GM20000 (cell line): Measurements from ENCODE around the gene OSBPL7.

ENCODE experiments used
- DNase-seq: peaks from one replicate; pipeline ENCODE4 v3.0.0; 2012; ENCODE audit warnings: low spot score
- TF ChIP-seq, protein P1 (sequence below): IDR thresholded peaks from 2 replicates; pipeline ENCODE4 v1.5.1; 2012; ENCODE audit warnings: mild to moderate bottlenecking, control low read depth; ENCODE audit errors: extremely low read depth, missing control alignments

Gene OSBPL7

DNA sequence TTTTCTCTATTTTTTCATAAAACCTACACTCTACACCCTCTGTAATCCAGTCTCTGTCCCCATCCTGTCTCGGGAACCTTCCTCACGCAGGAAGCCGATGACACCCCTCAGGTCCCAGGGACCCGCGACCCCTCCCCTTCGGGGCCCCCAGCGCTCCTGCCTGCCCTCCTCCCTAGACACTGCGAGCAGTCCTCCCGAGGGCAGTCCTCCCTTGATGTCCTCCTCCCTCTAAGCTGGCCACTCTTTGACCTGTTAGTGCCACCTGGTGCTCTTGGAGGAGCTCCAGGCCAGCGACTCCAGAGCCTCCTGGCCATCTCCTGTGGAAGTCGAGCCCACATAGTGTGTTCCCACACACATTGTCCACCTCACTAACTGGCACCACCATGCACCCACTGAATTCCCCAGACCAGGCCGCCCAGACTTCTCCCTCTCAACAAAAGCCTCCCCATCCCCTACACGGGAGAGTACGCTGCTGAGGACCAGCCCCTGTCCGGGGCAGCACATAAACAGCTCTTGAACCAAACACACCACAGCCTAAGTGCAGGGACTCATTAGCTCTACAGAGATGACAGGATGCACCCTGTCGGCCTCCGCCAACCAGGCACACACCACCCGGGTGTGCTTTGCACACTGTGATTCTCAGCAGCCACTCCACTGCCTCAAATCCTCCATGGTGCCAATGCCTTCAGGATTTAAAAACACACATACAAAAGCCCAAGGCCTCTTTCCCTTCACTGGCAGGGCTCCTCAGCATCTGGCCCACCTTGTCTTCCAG is 9.3 kb downstream of the OSBPL7 start:
- TF ChIP-seq, protein P1, sequence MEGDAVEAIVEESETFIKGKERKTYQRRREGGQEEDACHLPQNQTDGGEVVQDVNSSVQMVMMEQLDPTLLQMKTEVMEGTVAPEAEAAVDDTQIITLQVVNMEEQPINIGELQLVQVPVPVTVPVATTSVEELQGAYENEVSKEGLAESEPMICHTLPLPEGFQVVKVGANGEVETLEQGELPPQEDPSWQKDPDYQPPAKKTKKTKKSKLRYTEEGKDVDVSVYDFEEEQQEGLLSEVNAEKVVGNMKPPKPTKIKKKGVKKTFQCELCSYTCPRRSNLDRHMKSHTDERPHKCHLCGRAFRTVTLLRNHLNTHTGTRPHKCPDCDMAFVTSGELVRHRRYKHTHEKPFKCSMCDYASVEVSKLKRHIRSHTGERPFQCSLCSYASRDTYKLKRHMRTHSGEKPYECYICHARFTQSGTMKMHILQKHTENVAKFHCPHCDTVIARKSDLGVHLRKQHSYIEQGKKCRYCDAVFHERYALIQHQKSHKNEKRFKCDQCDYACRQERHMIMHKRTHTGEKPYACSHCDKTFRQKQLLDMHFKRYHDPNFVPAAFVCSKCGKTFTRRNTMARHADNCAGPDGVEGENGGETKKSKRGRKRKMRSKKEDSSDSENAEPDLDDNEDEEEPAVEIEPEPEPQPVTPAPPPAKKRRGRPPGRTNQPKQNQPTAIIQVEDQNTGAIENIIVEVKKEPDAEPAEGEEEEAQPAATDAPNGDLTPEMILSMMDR: no peak
- DNase-seq: no peak

DNA sequence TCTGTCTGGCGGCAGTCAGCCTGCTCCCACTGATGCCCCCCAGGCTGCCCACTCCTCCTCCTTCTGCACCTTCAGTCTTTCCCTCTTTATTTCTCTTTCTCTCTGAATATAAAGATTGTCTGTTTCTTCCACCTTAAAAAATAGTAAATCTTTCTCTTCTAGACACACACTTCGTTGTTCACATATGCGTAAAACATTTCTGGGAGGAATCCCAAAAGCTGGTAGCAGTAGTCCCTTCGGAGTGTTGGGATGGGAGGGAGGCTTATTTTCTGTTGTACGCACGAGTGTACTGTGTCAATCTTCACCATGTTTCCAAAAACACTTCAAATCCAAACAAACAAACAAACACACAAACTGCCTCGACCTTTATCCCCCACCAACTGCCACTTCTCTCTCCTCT is 9.9 kb downstream of the OSBPL7 start:
- DNase-seq: no peak
- TF ChIP-seq, protein P1: no peak

DNA sequence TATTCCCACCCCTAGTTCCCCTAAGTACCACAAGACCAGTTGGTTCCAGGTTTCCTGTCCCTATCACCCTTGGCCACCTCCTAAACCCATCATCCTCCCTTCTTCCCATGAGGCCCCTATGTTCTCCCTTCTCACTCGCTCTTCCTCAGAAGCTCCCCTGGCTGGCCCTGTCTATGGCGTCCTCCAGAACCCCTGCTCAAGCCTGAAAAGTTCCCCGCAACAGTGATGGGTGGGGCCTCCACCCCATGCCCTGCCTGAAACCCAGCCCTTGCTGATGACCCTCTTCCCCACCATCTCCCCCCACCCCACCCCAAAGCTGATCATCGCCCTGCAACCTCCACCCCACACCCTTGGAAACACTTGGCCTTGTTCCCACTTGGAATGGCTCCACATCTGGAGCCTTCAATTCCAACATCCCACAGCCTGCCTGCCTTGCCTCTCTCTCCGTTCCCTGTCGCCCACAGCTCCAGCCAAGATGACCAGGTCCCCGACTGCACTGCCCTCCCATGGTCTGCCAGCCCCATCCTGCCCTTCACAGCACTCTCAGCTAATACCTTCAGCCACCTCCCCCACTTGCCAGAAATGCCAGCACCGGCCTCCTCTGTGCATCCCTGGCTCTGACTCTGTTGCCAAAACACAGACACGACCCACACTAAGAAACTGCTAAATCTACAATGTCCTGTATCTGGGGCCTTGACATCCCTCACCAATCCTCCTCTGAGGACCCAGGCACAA is 10.5 kb downstream of the OSBPL7 start:
- DNase-seq: no peak
- TF ChIP-seq, protein P1: no peak

DNA sequence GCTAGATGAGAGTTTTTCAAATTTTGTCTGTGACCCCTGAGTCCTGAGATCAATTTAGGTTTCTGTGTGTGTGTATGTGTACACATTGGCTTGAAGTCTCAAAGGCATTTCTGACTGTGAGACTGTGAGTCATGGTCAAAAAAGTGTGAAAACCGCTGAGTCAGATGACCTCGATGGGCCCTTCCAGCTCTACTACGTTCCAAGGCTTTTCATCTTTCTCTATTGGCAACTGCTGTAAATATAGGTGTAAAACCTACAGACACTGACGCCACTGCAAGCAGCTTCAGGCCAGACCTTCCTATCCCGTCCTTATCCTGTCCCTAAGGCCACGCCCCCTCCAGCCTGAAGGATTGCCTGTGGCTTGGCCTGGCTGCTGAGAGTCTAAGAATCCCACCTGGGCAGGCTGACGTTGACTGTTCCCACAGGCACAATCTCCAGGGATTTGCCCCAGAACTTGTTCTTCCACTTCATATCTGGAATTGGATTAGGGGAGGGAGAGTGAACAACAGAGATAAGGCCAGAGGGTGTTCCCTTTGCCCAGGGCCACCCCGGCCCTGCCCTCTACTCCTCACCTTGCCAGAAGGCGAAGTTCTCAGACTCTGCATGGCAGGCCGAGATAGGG is 11.3 kb downstream of the OSBPL7 start:
- no peak for DNase-seq
- TF ChIP-seq, protein P1: no peak

DNA sequence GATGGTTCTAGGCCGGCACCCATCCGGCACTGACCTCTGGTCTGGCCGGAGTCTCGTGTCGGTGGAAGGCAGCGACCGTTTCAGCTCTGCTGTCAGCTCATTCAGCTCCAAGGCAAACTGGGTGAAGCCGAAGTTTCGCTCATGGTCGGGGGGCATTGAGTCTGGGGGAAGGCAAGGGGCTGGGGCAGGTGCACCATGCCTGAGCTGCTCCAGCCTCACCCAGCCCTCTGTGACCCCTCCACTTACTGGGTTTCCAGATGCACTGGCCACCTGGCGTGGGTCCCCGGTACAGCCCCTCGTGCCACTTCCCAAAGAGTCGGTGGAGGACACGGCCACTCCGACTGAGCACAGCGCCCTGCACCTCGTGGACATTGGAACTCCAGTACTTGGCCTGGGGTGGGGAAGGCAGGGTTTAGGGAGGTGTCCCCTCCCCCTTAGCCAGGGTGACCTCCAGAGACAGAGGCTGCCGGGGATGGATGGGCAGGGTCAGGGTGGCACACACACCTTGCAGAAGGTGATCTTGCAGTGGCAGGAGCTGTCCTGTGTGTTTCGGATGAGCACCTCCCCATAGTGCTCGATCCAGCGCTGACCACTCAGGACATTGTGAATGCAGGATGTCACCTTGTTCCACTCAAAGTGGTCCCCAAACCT is 12.6 kb downstream of the OSBPL7 start:
- TF ChIP-seq, protein P1: no peak
- no peak for DNase-seq

DNA sequence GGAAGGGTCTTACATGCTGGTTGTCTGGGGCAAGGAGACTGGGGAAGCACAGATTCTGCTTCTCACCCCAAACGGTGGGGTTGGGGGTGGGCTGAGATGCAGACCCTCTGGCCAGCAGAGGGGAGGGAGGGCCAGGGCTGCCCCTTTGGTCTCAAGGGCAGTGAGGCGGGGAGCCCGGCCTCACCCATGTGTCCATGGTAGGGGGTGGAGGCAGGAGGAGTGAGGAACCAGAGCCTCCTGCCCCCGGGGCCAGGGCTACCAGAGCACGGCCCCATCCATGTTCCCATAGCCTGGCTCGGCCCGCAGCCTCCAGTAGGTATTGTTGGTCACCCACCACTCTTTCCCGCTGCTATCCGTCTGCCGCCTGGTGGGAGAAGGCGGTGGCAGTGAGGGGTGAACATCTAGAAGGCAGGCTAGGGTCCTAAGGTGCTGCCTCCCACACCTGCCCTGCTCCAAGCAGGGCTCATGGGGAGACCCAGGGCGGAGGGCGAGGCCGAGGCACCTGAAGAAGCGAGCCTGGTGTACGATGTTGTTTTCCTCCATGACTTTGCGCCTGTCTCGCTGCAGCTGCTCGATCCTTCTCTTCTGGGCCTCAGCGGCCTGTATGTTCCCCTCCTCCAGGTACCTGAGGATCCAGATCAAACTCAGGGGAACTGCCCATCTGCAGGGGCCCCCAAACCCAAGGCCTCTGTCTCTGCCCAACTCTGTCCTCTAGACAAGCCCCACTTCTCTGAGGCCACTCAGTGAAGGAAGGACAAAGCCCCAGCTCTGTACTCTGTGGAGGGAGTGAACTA is 13.4 kb downstream of the OSBPL7 start:
- TF ChIP-seq, protein P1: no peak
- no peak for DNase-seq
